ENCODE results near the gene MYBL2.

Gene MYBL2

GRCh38 chr20:43689165-43689564 is 22.3 kb downstream of the MYBL2 start:
- no peaks in the 10 kb centered on the region for H3K27me3 ChIP-seq (ENCODE audit: control insufficient read depth, insufficient read depth, low read length)
- no peak overlapping the region for H3K27ac ChIP-seq (ENCODE audit: low read length)
- H3K36me3 ChIP-seq (ENCODE audit: control insufficient read depth, low read depth, low read length): peaks cover 52% of the 10 kb centered on the region
- H3K9ac ChIP-seq (ENCODE audit: low read length): no peak overlapping the region
- H3K4me3 ChIP-seq (ENCODE audit: low read length): no peak overlapping the region
- H3K4me1 ChIP-seq (ENCODE audit: control insufficient read depth, low read depth, low read length): no peaks in the 10 kb centered on the region
- H3K9me3 ChIP-seq (ENCODE audit: control insufficient read depth, low read depth, low read length): no peaks in the 10 kb centered on the region

- Histone ChIP-seq H3K4me3 (ENCODE audit: low read length) (no peak overlapping the region), H3K36me3 (ENCODE audit: control insufficient read depth, low read depth, low read length) (peaks cover 56% of the 10 kb centered on the region), H3K27ac (ENCODE audit: low read length) (no peak overlapping the region)
Measured at GRCh38 chr20:43690943-43691598, 24.2 kb downstream of the MYBL2 start.

GRCh38 chr20:43691928-43692524 is 25.1 kb downstream of the MYBL2 start:
- H3K27ac ChIP-seq (ENCODE audit: low read length): no peak overlapping the region
- H3K9ac ChIP-seq (ENCODE audit: low read length): no peak overlapping the region
- H3K4me3 ChIP-seq (ENCODE audit: low read length): no peak overlapping the region
- no peaks in the 10 kb centered on the region for H3K27me3 ChIP-seq (ENCODE audit: control insufficient read depth, insufficient read depth, low read length)
- peaks cover 54% of the 10 kb centered on the region for H3K36me3 ChIP-seq (ENCODE audit: control insufficient read depth, low read depth, low read length)
- no peaks in the 10 kb centered on the region for H3K4me1 ChIP-seq (ENCODE audit: control insufficient read depth, low read depth, low read length)
- H3K9me3 ChIP-seq (ENCODE audit: control insufficient read depth, low read depth, low read length): no peaks in the 10 kb centered on the region

More at GRCh38 chr20:43690943-43691598, 24.2 kb downstream of the MYBL2 start:
- Histone ChIP-seq H3K9me3 (ENCODE audit: control insufficient read depth, low read depth, low read length) (no peaks in the 10 kb centered on the region), H3K9ac (ENCODE audit: low read length) (no peak overlapping the region), H3K4me1 (ENCODE audit: control insufficient read depth, low read depth, low read length) (no peaks in the 10 kb centered on the region), H3K27me3 (ENCODE audit: control insufficient read depth, insufficient read depth, low read length) (no peaks in the 10 kb centered on the region)

- Histone ChIP-seq H3K9me3 (ENCODE audit: control insufficient read depth, low read depth, low read length) (no peaks in the 10 kb centered on the region), H3K27me3 (ENCODE audit: control insufficient read depth, insufficient read depth, low read length) (no peaks in the 10 kb centered on the region), H3K4me3 (ENCODE audit: low read length) (no peak overlapping the region), H3K9ac (ENCODE audit: low read length) (no peak overlapping the region), H3K4me1 (ENCODE audit: control insufficient read depth, low read depth, low read length) (no peaks in the 10 kb centered on the region), H3K27ac (ENCODE audit: low read length) (no peak overlapping the region), H3K36me3 (ENCODE audit: control insufficient read depth, low read depth, low read length) (peaks cover 46% of the 10 kb centered on the region)
Measured at GRCh38 chr20:43694763-43695162, 27.8 kb downstream of the MYBL2 start.

- Histone ChIP-seq H3K9me3 (ENCODE audit: control insufficient read depth, low read depth, low read length) (no peaks in the 10 kb centered on the region), H3K4me3 (ENCODE audit: low read length) (no peak overlapping the region), H3K36me3 (ENCODE audit: control insufficient read depth, low read depth, low read length) (peaks cover 48% of the 10 kb centered on the region), H3K9ac (ENCODE audit: low read length) (no peak overlapping the region), H3K4me1 (ENCODE audit: control insufficient read depth, low read depth, low read length) (no peaks in the 10 kb centered on the region), H3K27ac (ENCODE audit: low read length) (no peak overlapping the region), H3K27me3 (ENCODE audit: control insufficient read depth, insufficient read depth, low read length) (no peaks in the 10 kb centered on the region)
Measured at GRCh38 chr20:43695571-43695970, 28.7 kb downstream of the MYBL2 start.

- H3K9me3 ChIP-seq (ENCODE audit: control insufficient read depth, low read depth, low read length): no peaks in the 10 kb centered on the region
- H3K27me3 ChIP-seq (ENCODE audit: control insufficient read depth, insufficient read depth, low read length): no peaks in the 10 kb centered on the region
- no peak overlapping the region for H3K4me3 ChIP-seq (ENCODE audit: low read length)
- H3K36me3 ChIP-seq (ENCODE audit: control insufficient read depth, low read depth, low read length): peaks cover 65% of the 10 kb centered on the region
- no peak overlapping the region for H3K27ac ChIP-seq (ENCODE audit: low read length)
- no peak overlapping the region for H3K9ac ChIP-seq (ENCODE audit: low read length)
- no peaks in the 10 kb centered on the region for H3K4me1 ChIP-seq (ENCODE audit: control insufficient read depth, low read depth, low read length)
Measured at GRCh38 chr20:43699941-43700565, 33.1 kb downstream of the MYBL2 start.

GRCh38 chr20:43700627-43701026 is 33.7 kb downstream of the MYBL2 start:
- Histone ChIP-seq H3K9ac (ENCODE audit: low read length) (no peak overlapping the region), H3K27ac (ENCODE audit: low read length) (no peak overlapping the region), H3K4me3 (ENCODE audit: low read length) (no peak overlapping the region), H3K4me1 (ENCODE audit: control insufficient read depth, low read depth, low read length) (no peaks in the 10 kb centered on the region), H3K36me3 (ENCODE audit: control insufficient read depth, low read depth, low read length) (peaks cover 65% of the 10 kb centered on the region), H3K9me3 (ENCODE audit: control insufficient read depth, low read depth, low read length) (no peaks in the 10 kb centered on the region), H3K27me3 (ENCODE audit: control insufficient read depth, insufficient read depth, low read length) (no peaks in the 10 kb centered on the region)

GRCh38 chr20:43702502-43702901 is 35.6 kb downstream of the MYBL2 start:
- Histone ChIP-seq H3K36me3 (ENCODE audit: control insufficient read depth, low read depth, low read length) (peaks cover 67% of the 10 kb centered on the region), H3K4me3 (ENCODE audit: low read length) (no peak overlapping the region), H3K9me3 (ENCODE audit: control insufficient read depth, low read depth, low read length) (no peaks in the 10 kb centered on the region), H3K27me3 (ENCODE audit: control insufficient read depth, insufficient read depth, low read length) (no peaks in the 10 kb centered on the region), H3K4me1 (ENCODE audit: control insufficient read depth, low read depth, low read length) (no peaks in the 10 kb centered on the region), H3K27ac (ENCODE audit: low read length) (no peak overlapping the region), H3K9ac (ENCODE audit: low read length) (no peak overlapping the region)

- no peak overlapping the region for H3K4me3 ChIP-seq (ENCODE audit: low read length)
- no peaks in the 10 kb centered on the region for H3K4me1 ChIP-seq (ENCODE audit: control insufficient read depth, low read depth, low read length)
- no peak overlapping the region for H3K27ac ChIP-seq (ENCODE audit: low read length)
- H3K9ac ChIP-seq (ENCODE audit: low read length): no peak overlapping the region
- peaks cover 77% of the 10 kb centered on the region for H3K36me3 ChIP-seq (ENCODE audit: control insufficient read depth, low read depth, low read length)
- H3K9me3 ChIP-seq (ENCODE audit: control insufficient read depth, low read depth, low read length): no peaks in the 10 kb centered on the region
- no peaks in the 10 kb centered on the region for H3K27me3 ChIP-seq (ENCODE audit: control insufficient read depth, insufficient read depth, low read length)
Measured at GRCh38 chr20:43710370-43711044, 43.6 kb downstream of the MYBL2 start.

- Histone ChIP-seq H3K27me3 (ENCODE audit: control insufficient read depth, insufficient read depth, low read length) (no peaks in the 10 kb centered on the region), H3K27ac (ENCODE audit: low read length) (no peak overlapping the region), H3K9me3 (ENCODE audit: control insufficient read depth, low read depth, low read length) (no peaks in the 10 kb centered on the region), H3K9ac (ENCODE audit: low read length) (no peak overlapping the region), H3K4me3 (ENCODE audit: low read length) (no peak overlapping the region), H3K36me3 (ENCODE audit: control insufficient read depth, low read depth, low read length) (peaks cover 78% of the 10 kb centered on the region), H3K4me1 (ENCODE audit: control insufficient read depth, low read depth, low read length) (no peaks in the 10 kb centered on the region)
Measured at GRCh38 chr20:43711098-43711654, 44.3 kb downstream of the MYBL2 start.

- Histone ChIP-seq H3K4me1 (ENCODE audit: control insufficient read depth, low read depth, low read length) (no peaks in the 10 kb centered on the region), H3K36me3 (ENCODE audit: control insufficient read depth, low read depth, low read length) (peaks cover 49% of the 10 kb centered on the region), H3K27ac (ENCODE audit: low read length) (no peak overlapping the region), H3K9ac (ENCODE audit: low read length) (no peak overlapping the region), H3K27me3 (ENCODE audit: control insufficient read depth, insufficient read depth, low read length) (no peaks in the 10 kb centered on the region), H3K9me3 (ENCODE audit: control insufficient read depth, low read depth, low read length) (no peaks in the 10 kb centered on the region), H3K4me3 (ENCODE audit: low read length) (no peak overlapping the region)
Measured at GRCh38 chr20:43715044-43715443, 48.1 kb downstream of the MYBL2 start.
